ENCODE data around the gene GATAD1.
A peak's percentile ranks its signal among the peaks of the same experiment; 100 is the strongest.

Gene GATAD1

GRCh38 chr7:92422926-92423325 lies 24.4 kb upstream of the GATAD1 start:
- Histone ChIP-seq H3K9me3 (ENCODE audit: insufficient read depth, low read length, severe bottlenecking) (no peaks in the 10 kb centered on the region), H3K4me3 (ENCODE audit: low read depth in 1 of 2, low read length in 2 of 2) (no peak overlapping the region), H3K79me2 (ENCODE audit: insufficient read depth, low read length) (no peaks in the 10 kb centered on the region), H2AFZ (ENCODE audit: low read depth, low read length) (no peak overlapping the region), H3K36me3 (ENCODE audit: insufficient read depth, low read length) (no peaks in the 10 kb centered on the region), H3K27ac (ENCODE audit: low read length) (no peak overlapping the region), H3K4me2 (ENCODE audit: insufficient read depth, low read length) (no peak overlapping the region), H4K20me1 (ENCODE audit: insufficient read depth, low read length) (no peaks in the 10 kb centered on the region), H3K4me1 (ENCODE audit: insufficient read depth, low read length) (peaks cover 14% of the 10 kb centered on the region), H3K27me3 (ENCODE audit: insufficient read depth, low read length, poor library complexity) (no peaks in the 10 kb centered on the region), H3K9ac (ENCODE audit: low read depth, low read length) (no peak overlapping the region)
- no peak for ATAC-seq (ENCODE audit: insufficient read depth, low read depth)
- TF ChIP-seq CTCF (IDR thresholded peaks at IDR 0.05; ENCODE audit: borderline replicate concordance, extremely low read depth, low read length, poor library complexity, severe bottlenecking) (no peak), EZH2 (IDR thresholded peaks at IDR 0.05; ENCODE audit: borderline replicate concordance, low read depth, low read length, severe bottlenecking) (no peak)
- no peak for DNase-seq

GRCh38 chr7:92423710-92424131 lies 23.6 kb upstream of the GATAD1 start:
- H3K4me2 ChIP-seq (ENCODE audit: insufficient read depth, low read length) = peak overlapping the region; percentile 78
- peaks cover 14% of the 10 kb centered on the region for H3K4me1 ChIP-seq (ENCODE audit: insufficient read depth, low read length)
- no peak for DNase-seq
- H2AFZ ChIP-seq (ENCODE audit: low read depth, low read length) = peak overlapping the region; percentile 69
- no peaks in the 10 kb centered on the region for H4K20me1 ChIP-seq (ENCODE audit: insufficient read depth, low read length)
- no peak overlapping the region for H3K4me3 ChIP-seq (ENCODE audit: low read depth in 1 of 2, low read length in 2 of 2)
- no peak overlapping the region for H3K9ac ChIP-seq (ENCODE audit: low read depth, low read length)
- no peak overlapping the region for H3K27ac ChIP-seq (ENCODE audit: low read length)
- ATAC-seq (ENCODE audit: insufficient read depth, low read depth) = no peak
- no peaks in the 10 kb centered on the region for H3K79me2 ChIP-seq (ENCODE audit: insufficient read depth, low read length)
- no peaks in the 10 kb centered on the region for H3K9me3 ChIP-seq (ENCODE audit: insufficient read depth, low read length, severe bottlenecking)
- TF ChIP-seq CTCF (IDR thresholded peaks at IDR 0.05; ENCODE audit: borderline replicate concordance, extremely low read depth, low read length, poor library complexity, severe bottlenecking) (no peak), EZH2 (IDR thresholded peaks at IDR 0.05; ENCODE audit: borderline replicate concordance, low read depth, low read length, severe bottlenecking) (no peak)
- no peaks in the 10 kb centered on the region for H3K27me3 ChIP-seq (ENCODE audit: insufficient read depth, low read length, poor library complexity)
- no peaks in the 10 kb centered on the region for H3K36me3 ChIP-seq (ENCODE audit: insufficient read depth, low read length)

GRCh38 chr7:92425311-92425947 lies 21.9 kb upstream of the GATAD1 start:
- no peaks in the 10 kb centered on the region for H3K79me2 ChIP-seq (ENCODE audit: insufficient read depth, low read length)
- H3K4me3 ChIP-seq (ENCODE audit: low read depth in 1 of 2, low read length in 2 of 2) = no peak overlapping the region
- no peaks in the 10 kb centered on the region for H3K36me3 ChIP-seq (ENCODE audit: insufficient read depth, low read length)
- no peak overlapping the region for H3K4me2 ChIP-seq (ENCODE audit: insufficient read depth, low read length)
- TF ChIP-seq EZH2 (IDR thresholded peaks at IDR 0.05; ENCODE audit: borderline replicate concordance, low read depth, low read length, severe bottlenecking) = no peak
- no peak for TF ChIP-seq CTCF (IDR thresholded peaks at IDR 0.05; ENCODE audit: borderline replicate concordance, extremely low read depth, low read length, poor library complexity, severe bottlenecking)
- no peaks in the 10 kb centered on the region for H3K27me3 ChIP-seq (ENCODE audit: insufficient read depth, low read length, poor library complexity)
- H2AFZ ChIP-seq (ENCODE audit: low read depth, low read length) = no peak overlapping the region
- H3K9me3 ChIP-seq (ENCODE audit: insufficient read depth, low read length, severe bottlenecking) = no peaks in the 10 kb centered on the region
- ATAC-seq (ENCODE audit: insufficient read depth, low read depth) = no peak
- H3K27ac ChIP-seq (ENCODE audit: low read length) = no peak overlapping the region
- no peak overlapping the region for H3K9ac ChIP-seq (ENCODE audit: low read depth, low read length)
- H3K4me1 ChIP-seq (ENCODE audit: insufficient read depth, low read length) = peaks cover 14% of the 10 kb centered on the region
- DNase-seq = peak; percentile 17
- no peaks in the 10 kb centered on the region for H4K20me1 ChIP-seq (ENCODE audit: insufficient read depth, low read length)
